Hepatocyte (in vitro differentiated cells): ENCODE measurements around the gene SERPINI2.

Experiments
- EZH2 ChIP-seq: fragments of 200-600 bp; sonication (generic); IDR thresholded peaks from 2 replicates; pipeline ENCODE4 v1.6.1; 2016; ENCODE audit warnings: antibody characterized with exemption, mild to moderate bottlenecking, borderline replicate concordance
- EZH2phosphoT487 ChIP-seq: fragments of 200-600 bp; sonication (generic); IDR thresholded peaks from one replicate; pipeline ENCODE4 v1.6.1; 2018; ENCODE audit warnings: antibody characterized with exemption, mild to moderate bottlenecking, low read depth, moderate library complexity; ENCODE audit not compliant: unreplicated experiment, severe bottlenecking
- TF ChIP-seq, protein P1 (sequence below): fragments of 200-600 bp; sonication (generic); IDR thresholded peaks from 2 replicates; pipeline ENCODE4 v1.5.1; 2016; ENCODE audit warnings: antibody characterized with exemption, mild to moderate bottlenecking; ENCODE audit not compliant: poor library complexity

- TF ChIP-seq, protein P1, sequence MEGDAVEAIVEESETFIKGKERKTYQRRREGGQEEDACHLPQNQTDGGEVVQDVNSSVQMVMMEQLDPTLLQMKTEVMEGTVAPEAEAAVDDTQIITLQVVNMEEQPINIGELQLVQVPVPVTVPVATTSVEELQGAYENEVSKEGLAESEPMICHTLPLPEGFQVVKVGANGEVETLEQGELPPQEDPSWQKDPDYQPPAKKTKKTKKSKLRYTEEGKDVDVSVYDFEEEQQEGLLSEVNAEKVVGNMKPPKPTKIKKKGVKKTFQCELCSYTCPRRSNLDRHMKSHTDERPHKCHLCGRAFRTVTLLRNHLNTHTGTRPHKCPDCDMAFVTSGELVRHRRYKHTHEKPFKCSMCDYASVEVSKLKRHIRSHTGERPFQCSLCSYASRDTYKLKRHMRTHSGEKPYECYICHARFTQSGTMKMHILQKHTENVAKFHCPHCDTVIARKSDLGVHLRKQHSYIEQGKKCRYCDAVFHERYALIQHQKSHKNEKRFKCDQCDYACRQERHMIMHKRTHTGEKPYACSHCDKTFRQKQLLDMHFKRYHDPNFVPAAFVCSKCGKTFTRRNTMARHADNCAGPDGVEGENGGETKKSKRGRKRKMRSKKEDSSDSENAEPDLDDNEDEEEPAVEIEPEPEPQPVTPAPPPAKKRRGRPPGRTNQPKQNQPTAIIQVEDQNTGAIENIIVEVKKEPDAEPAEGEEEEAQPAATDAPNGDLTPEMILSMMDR: no peak
- no peak for TF ChIP-seq EZH2
- TF ChIP-seq EZH2phosphoT487: no peak
Observed at GRCh38 chr3:167491621-167492020, 17.8 kb upstream of the SERPINI2 start.
